OCI-LY1 (cell line): ENCODE data around the gene UCP2.
A peak's percentile ranks its signal among the peaks of the same experiment; 100 is the strongest.

Experiments used
- H2AFZ ChIP-seq: fragments of 200-600 bp; sonication (generic), shearing (Covaris generic); 2 replicates; pipeline ENCODE4 v1.6.0; 2014; ENCODE audit warnings: antibody characterized with exemption, mild to moderate bottlenecking, low read length
- H3F3A ChIP-seq: fragments of 200-600 bp; sonication (generic), shearing (Covaris generic); 2 replicates; pipeline ENCODE4 v1.6.0; 2014; ENCODE audit warnings: mild to moderate bottlenecking, antibody characterized with exemption, low read length, moderate library complexity; ENCODE audit not compliant: insufficient read depth
- H3K27ac ChIP-seq: fragments of 200-600 bp; sonication (generic); 2 replicates; pipeline ENCODE4 v1.5.1; 2014; ENCODE audit warnings: low read length, mixed run types, mild to moderate bottlenecking, low read depth; ENCODE audit not compliant: poor library complexity, severe bottlenecking
- H3K27me3 ChIP-seq: fragments of 200-600 bp; sonication (generic); 2 replicates; pipeline ENCODE4 v1.6.0; 2014; ENCODE audit warnings: antibody characterized with exemption, mild to moderate bottlenecking, low read length, moderate library complexity; ENCODE audit not compliant: insufficient read depth
- H3K36me3 ChIP-seq: fragments of 200-600 bp; sonication (generic); 2 replicates; pipeline ENCODE4 v1.6.1; 2014; ENCODE audit warnings: mild to moderate bottlenecking, antibody characterized with exemption, low read length, moderate library complexity, mixed read lengths; ENCODE audit not compliant: insufficient read depth
- H3K4me1 ChIP-seq: fragments of 200-600 bp; sonication (generic); 2 replicates; pipeline ENCODE4 v1.5.1; 2014; ENCODE audit warnings: mild to moderate bottlenecking, low read length, moderate library complexity; ENCODE audit not compliant: insufficient read depth, severe bottlenecking
- H3K4me2 ChIP-seq: fragments of 200-600 bp; sonication (generic), shearing (Covaris generic); 2 replicates; pipeline ENCODE4 v1.6.1; 2014; ENCODE audit warnings: low read length
- H3K4me3 ChIP-seq: fragments of 200-600 bp; sonication (generic); 2 replicates; pipeline ENCODE4 v1.5.1; 2014; ENCODE audit warnings: low read length, low read depth, mild to moderate bottlenecking, mixed read lengths; ENCODE audit not compliant: poor library complexity, severe bottlenecking
- H3K79me2 ChIP-seq: fragments of 200-600 bp; shearing (Covaris generic); 2 replicates; pipeline ENCODE4 v1.6.1; 2016; ENCODE audit warnings: mixed run types, low read length, mixed read lengths; ENCODE audit not compliant: insufficient read depth
- H3K9ac ChIP-seq: fragments of 200-600 bp; sonication (generic), shearing (Covaris generic); 2 replicates; pipeline ENCODE4 v1.6.1; 2014; ENCODE audit warnings: mild to moderate bottlenecking, low read length, mixed read lengths
- H3K9me2 ChIP-seq: fragments of 200-600 bp; sonication (generic), shearing (Covaris generic); 2 replicates; pipeline ENCODE4 v1.6.1; 2014; ENCODE audit warnings: low read depth, mild to moderate bottlenecking, low read length, mixed read lengths
- H3K9me3 ChIP-seq: fragments of 200-600 bp; shearing (Covaris generic); 2 replicates; pipeline ENCODE4 v1.6.1; 2014; ENCODE audit warnings: low read length, mixed read lengths
- H4K20me1 ChIP-seq: fragments of 200-600 bp; sonication (generic), shearing (Covaris generic); 2 replicates; pipeline ENCODE4 v1.6.0; 2016; ENCODE audit warnings: mild to moderate bottlenecking, low read length; ENCODE audit not compliant: insufficient read depth
- EZH2 ChIP-seq: fragments of 200-600 bp; sonication (generic), shearing (Covaris generic); IDR thresholded peaks from 2 replicates; pipeline ENCODE4 v1.8.0; 2017; ENCODE audit warnings: borderline replicate concordance, mixed run types, mild to moderate bottlenecking, antibody characterized with exemption, low read length, moderate library complexity, mixed read lengths
- TF ChIP-seq, protein P1 (sequence below): fragments of 200-600 bp; sonication (generic), shearing (Covaris generic); IDR thresholded peaks from 2 replicates; pipeline ENCODE4 v1.5.1; 2017; ENCODE audit warnings: mild to moderate bottlenecking, antibody characterized with exemption, low read length, moderate library complexity, mixed read lengths

The UCP2 gene

DNA sequence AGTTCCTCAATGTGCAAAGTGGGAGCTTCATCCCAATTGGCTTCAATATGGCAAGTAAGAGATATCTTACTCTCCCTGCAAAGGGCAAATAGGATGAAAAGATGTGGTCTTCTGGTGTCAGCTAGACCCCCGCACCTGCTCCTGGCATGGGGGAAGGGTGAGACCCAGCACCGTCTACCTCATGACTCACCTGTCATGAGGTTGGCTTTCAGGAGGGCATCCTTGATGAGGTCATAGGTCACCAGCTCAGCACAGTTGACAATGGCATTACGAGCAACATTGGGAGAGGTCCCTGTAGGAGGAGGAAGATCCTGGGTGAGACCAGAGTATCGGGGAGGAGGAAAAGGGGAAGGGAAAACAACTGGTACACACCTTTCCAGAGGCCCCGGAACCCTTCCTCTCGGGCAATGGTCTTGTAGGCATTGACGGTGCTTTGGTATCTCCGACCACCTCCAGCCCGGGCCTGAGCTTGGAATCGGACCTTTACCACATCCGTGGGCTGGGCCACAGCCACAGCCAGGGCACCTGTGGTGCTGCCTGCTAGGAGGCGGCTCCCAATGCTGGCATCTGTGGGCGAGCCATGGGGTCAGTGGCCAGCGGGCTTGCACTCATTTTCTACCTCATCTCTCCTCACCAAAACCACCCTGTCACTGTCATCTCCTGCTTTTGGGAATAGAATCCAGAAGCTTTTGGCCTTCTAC lies 6.0 kb downstream of the UCP2 start:
- Histone ChIP-seq H3K36me3 (peaks cover 87% of the 10 kb centered on the region), H3K27ac (peak overlapping the region; percentile 98), H3K4me3 (no peak overlapping the region), H3K9me3 (no peaks in the 10 kb centered on the region), H3F3A (peaks cover 19% of the 10 kb centered on the region), H3K27me3 (no peaks in the 10 kb centered on the region), H3K79me2 (peaks cover 4% of the 10 kb centered on the region; the same call in 1 of the 2 replicates), H3K9me2 (no peaks in the 10 kb centered on the region), H4K20me1 (no peaks in the 10 kb centered on the region), H3K9ac (no peak overlapping the region), H3K4me2 (no peak overlapping the region; the same call in 1 of the 2 replicates), H3K4me1 (peaks cover 88% of the 10 kb centered on the region), H2AFZ (no peak overlapping the region)
- TF ChIP-seq EZH2 = no peak
- TF ChIP-seq, protein P1, sequence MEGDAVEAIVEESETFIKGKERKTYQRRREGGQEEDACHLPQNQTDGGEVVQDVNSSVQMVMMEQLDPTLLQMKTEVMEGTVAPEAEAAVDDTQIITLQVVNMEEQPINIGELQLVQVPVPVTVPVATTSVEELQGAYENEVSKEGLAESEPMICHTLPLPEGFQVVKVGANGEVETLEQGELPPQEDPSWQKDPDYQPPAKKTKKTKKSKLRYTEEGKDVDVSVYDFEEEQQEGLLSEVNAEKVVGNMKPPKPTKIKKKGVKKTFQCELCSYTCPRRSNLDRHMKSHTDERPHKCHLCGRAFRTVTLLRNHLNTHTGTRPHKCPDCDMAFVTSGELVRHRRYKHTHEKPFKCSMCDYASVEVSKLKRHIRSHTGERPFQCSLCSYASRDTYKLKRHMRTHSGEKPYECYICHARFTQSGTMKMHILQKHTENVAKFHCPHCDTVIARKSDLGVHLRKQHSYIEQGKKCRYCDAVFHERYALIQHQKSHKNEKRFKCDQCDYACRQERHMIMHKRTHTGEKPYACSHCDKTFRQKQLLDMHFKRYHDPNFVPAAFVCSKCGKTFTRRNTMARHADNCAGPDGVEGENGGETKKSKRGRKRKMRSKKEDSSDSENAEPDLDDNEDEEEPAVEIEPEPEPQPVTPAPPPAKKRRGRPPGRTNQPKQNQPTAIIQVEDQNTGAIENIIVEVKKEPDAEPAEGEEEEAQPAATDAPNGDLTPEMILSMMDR = no peak

DNA sequence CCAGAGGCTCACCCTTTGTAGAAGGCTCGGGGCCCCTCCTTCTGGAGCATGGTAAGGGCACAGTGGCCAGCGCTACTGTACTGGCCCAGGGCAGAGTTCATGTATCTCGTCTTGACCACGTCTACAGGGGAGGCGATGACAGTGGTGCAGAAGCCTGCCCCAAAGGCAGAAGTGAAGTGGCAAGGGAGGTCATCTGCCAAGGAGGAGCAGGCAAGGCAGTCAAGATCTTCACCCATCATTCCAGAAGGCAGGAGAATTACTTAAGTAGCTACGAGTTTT lies 7.2 kb downstream of the UCP2 start:
- H3K4me1 ChIP-seq = peaks cover 87% of the 10 kb centered on the region
- H3K9me2 ChIP-seq = no peaks in the 10 kb centered on the region
- H3K27me3 ChIP-seq = no peaks in the 10 kb centered on the region
- H3K27ac ChIP-seq = peak overlapping the region; percentile 76
- no peak overlapping the region for H3K4me3 ChIP-seq
- H3K79me2 ChIP-seq = no peaks in the 10 kb centered on the region
- no peaks in the 10 kb centered on the region for H3K9me3 ChIP-seq
- H3F3A ChIP-seq = peaks cover 8% of the 10 kb centered on the region; the same call in 1 of the 2 replicates
- H2AFZ ChIP-seq = no peak overlapping the region
- no peak for TF ChIP-seq EZH2
- TF ChIP-seq, protein P1 = no peak
- H3K4me2 ChIP-seq = no peak overlapping the region
- H3K9ac ChIP-seq = no peak overlapping the region
- H4K20me1 ChIP-seq = no peaks in the 10 kb centered on the region
- H3K36me3 ChIP-seq = peaks cover 75% of the 10 kb centered on the region

DNA sequence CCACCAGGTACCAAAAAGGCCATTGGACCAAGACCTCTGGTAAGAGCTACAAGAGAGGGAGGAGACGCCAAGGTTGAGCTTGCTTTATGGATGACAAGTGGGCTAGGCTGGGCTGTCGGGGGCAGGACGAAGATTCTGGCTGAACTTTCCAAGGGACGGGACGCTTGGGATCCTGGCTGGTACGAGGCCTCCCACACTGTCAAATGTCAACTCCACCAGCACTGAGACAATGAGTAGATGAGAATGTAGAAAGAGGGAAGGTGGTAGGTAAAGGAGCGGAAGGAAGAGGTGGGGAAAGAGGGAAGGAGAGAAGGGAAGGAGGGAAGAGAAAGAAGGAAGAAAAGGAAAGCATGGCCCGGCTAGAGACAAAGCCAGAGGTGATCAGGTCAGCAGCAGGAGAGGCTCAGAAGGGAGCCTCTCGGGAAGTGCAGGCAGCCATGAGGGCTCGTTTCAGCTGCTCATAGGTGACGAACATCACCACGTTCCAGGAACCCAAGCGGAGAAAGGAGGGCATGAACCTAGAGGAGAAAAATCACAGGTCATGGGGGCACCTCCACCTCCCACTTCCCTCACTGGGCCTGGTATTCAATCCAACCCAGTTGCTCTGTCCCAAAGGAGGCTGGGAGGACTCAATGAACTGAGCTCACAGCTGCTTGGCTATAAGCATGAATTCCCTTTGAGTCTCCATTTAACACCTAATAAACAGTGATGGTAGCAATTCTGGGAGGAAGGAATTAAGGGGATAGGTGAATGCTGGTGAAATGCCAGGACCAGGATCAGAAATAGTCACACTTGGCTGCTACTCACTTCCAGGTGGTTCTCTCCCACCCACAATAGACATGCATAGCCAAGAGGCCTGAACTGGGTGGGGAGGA lies 7.8 kb downstream of the UCP2 start:
- Histone ChIP-seq H3K4me3 (no peak overlapping the region), H2AFZ (no peak overlapping the region), H3K27ac (peak overlapping the region; percentile 76), H3K9me3 (no peaks in the 10 kb centered on the region), H3K79me2 (no peaks in the 10 kb centered on the region), H3K4me2 (no peak overlapping the region), H3K36me3 (peaks cover 71% of the 10 kb centered on the region), H4K20me1 (no peaks in the 10 kb centered on the region), H3K9me2 (no peaks in the 10 kb centered on the region), H3F3A (peaks cover 6% of the 10 kb centered on the region; the same call in 1 of the 2 replicates), H3K27me3 (no peaks in the 10 kb centered on the region), H3K9ac (no peak overlapping the region), H3K4me1 (peaks cover 89% of the 10 kb centered on the region)
- no peak for TF ChIP-seq EZH2
- TF ChIP-seq, protein P1 = no peak
